ENCODE data around the gene SYNE4.

- TF ChIP-seq CTCF (IDR thresholded peaks at IDR 0.05) (no peak), POLR2A (IDR thresholded peaks at IDR 0.05) (no peak)
Observed at GRCh38 chr19:36023432-36023831, 14.8 kb upstream of the SYNE4 start.

Data from suprapubic skin (tissue), 3 donors.